NCI-H146 (cell line): ENCODE measurements around the gene PITX3.
A peak's percentile ranks its signal among the peaks of the same experiment; 100 is the strongest.
"Not testable (repeated sequence)": the region's sequence is repeated elsewhere in the genome, so short reads cannot be mapped to it uniquely, and the experiment has no call there.

Experiments used
- DNase-seq: peaks from one replicate; lab custom pipeline; 2025; lab: John Stamatoyannopoulos, UW

Gene PITX3

DNA sequence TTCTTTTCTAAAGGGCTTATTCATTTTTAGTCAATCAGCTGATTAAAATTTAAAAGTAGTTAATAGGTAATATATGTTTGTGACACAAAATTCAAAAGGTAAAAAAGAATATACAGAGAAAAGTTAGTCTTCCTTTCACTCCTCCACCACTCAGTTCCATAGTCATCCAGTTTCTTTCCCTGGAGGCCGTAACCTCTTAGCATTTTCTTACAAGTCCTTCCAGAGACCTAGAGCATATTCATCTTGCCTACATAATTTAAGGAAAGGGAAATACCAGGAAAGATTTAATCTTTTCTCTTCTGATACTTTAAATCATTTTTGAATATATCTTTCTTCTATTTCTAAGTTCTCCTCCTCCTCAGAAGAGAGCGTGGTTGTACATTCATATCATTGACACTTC lies 14.1 kb upstream of the PITX3 start:
- DNase-seq, result no peak

DNA sequence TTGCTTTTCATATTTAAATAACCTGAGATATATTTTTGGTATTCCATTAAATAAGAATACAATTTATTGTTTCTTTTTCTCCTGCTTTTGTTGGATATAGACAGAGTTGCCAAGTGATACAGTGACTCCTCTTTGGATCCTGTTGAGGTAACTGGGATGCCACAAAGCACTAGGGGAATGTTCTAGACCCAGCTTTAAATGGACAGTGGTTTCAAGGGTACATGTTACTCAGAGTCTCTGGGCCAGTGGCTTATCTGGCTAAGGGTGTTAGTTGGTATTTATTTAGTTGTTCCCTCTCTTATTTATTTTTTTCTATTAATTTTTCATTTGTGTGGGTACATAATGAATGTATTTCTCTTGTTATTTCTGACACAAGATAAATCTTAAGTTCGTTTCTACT lies 13.1 kb upstream of the PITX3 start:
- no peak for DNase-seq

DNA sequence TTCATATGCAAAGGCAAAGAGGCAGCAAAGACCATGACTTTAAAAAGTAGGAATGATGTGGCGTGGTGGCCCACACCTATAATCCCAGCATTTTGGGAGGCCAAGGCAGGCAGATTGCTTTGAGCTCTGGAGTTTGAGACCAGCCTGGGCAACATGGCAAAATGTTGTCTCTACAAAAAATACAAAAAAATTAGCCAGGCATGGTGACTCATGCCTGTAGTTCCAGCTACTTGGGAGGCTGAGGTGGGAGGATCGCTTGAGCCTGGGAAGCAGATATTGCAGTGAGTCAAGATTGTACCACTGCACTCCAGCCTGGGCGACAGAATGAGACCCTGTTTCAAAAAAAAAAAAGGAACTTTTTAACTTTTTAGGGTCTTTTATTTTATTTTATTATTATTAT lies 11.2 kb upstream of the PITX3 start:
- DNase-seq, result not testable (repeated sequence)

DNA sequence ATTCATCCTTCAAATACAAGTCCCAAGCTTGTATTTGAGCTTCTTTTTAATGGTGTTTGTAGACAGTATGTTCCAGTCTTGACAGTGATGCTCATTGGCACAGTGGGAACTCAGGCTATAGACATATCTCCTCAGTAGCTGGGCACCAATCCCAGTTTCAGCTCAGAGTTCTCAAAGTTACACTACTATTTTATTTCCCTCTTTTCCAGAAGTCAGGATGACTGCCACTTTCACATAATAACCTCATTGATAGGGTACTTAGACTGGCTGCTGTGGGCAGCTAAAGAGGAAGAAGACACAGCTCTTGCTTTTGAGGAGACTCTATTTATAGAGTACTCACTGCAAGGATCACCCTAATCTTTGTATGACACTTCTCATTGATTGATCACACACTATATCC lies 6.4 kb upstream of the PITX3 start:
- DNase-seq, result no peak

DNA sequence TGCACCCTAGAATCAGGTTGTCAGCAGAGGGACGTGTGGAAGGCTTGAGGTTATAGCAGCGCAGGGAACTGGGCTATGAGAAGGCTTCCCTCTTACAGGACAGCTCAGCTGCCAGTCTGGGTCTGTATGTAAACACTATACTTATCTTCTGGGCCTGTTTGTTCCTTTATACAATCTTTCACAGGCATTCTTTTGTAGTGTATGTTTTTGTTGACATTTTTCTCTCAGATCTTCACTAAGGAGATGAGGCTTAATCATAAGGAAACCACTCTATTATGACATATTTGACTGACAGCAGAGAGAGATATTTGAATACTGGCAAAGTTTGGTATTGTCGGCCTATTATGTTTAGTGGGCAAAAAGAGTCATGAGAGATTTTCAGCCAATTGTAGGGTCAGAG lies 4.9 kb upstream of the PITX3 start:
- DNase-seq, result no peak

DNA sequence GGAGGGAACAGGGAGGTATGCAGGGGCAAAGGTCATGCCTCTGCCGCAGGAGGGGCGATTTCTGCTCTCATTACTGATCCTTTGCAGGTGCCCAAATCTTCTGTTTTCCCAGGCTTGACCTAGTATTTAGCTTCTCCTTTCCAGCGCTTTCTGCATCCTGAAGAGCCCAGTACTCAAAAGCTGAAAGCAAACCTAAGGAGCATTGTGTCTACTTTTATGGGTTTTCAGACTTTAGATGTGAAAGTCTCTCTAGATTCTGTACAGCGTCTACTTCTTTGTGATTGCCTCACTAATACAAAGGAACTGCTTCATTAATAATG lies 4.6 kb upstream of the PITX3 start:
- no peak for DNase-seq

DNA sequence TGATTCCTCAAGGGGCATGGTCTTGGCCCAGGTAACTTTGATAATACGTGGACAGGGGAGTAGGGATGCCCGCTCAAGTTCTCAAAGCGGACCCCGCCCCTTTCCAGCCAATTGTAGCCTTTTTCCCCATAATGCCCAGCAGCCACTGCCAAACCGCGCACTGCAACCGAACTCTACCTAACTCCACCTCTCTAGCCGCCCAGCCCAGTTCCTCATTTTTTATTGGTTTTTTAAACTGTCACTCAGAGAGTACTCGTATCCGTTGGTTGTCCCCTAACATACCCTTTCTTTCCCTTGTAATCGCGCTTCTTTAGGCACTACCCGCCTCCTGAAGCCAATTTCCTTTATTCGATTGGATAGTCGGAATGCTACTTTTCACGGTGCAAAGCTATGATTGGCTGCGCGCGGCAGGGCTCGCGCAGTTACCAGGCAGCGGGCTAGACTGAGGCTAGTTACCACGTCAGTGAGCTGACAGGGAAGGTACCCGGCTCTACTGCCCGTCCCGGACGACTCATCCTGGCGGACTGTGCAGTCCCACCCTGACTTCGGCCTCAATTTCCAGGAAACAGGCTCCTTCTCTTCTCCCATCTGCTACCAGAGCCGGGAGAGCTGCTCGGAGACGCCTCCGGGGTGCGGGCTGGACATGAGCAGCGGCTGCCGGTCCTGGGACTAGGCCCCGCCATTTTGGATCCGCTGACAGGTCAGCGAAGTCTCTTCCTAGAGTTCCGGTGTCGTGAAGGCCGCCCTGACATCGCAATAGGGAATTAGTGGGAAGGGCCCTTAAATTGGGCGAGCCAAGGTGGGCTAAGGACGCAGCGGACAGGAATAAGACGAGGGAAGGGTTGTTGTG lies 4.0 kb upstream of the PITX3 start, which contains the start of gene GBF1:
GBF1 (plus strand) TSS at position 451 of the 850 bp plus-strand sequence. CDS start 13,407 bp downstream, outside the sequence.
- DNase-seq, result peak; percentile 99

DNA sequence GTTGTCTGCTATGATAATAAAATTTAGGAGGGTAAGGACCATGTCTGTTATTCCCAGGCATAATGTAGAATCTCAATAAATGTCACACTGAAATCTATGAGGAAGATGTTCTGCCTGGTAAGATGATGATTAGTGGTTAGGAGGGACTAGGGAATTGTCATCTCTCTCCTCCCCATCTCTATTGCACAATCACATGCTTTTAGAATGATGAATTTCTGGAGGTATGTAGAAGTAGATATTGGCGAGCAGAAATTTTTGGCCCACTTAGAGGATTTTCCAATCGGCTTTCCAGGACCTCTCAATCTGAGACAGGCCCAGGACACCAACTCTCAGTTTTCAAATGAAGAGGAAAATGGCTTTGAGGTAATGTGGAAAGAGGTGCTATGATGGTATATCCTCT lies 2.0 kb upstream of the PITX3 start:
- no peak for DNase-seq

DNA sequence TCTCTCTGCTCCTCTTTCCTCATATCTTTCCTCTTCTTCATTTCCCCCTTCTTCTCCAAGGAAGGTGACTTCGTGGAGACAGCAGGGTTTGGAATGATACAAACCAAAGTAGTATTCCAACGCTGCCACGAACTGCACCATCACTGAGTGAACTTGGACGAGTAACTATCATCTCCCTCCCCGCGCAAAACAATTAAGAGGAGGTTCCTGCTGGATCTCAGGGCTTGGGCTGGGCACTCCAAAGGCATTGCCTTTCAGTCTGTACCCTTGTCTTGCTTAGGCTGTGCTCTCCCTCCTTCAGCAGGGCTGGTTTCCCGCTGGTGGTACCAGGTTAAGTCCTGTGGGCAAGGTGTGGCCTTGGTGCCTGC lies 790 bp upstream of the PITX3 start:
- no peak for DNase-seq

DNA sequence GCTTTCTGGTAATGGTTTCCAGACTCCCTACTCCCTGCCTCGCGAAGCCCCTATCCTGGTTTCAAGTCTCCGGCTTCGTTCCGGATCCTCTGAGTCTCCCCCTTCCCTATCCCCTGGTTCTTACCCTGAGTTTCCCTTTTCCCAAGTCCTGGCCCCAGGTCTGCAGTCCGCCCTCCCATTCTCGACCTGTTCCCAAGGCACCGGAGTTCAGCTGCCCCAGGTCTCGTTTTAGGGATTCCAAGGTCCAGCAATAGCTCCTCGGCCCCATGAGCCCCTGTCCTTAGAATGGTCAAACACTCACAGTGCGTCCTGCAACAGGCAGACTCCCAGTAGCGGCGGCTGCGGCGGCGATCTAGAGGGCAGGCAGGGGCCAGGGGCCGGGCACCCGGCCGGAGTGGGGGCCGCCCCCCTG lies 274 bp downstream of the PITX3 start:
- DNase-seq, result no peak

DNA sequence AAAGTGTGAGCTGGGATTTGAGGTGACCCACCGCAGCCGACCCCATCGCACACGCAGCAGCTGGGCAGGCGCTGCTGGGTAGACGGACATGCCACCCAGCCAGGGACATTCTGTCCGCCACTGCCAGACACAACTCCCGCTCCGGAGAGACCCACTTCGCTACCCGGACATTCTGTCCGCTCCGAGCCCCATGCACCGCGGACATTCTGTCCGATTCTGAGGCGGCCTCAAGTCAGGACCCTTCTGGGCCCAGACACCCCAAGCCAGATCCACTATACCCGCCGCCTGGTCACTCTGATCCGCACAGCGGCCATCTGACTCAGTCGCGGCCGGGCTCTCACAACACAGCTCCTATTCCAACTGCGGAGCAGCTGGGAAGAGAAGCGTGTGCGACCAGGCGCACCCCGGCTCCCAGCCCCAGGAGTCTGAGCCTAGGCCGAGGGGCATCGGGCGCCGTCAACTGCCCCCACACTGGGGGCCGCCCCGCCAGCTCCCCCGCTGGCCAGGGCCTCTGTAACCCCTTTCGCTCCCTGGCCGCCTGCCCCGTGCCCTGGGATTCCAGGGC lies 763 bp downstream of the PITX3 start:
- DNase-seq, result no peak

DNA sequence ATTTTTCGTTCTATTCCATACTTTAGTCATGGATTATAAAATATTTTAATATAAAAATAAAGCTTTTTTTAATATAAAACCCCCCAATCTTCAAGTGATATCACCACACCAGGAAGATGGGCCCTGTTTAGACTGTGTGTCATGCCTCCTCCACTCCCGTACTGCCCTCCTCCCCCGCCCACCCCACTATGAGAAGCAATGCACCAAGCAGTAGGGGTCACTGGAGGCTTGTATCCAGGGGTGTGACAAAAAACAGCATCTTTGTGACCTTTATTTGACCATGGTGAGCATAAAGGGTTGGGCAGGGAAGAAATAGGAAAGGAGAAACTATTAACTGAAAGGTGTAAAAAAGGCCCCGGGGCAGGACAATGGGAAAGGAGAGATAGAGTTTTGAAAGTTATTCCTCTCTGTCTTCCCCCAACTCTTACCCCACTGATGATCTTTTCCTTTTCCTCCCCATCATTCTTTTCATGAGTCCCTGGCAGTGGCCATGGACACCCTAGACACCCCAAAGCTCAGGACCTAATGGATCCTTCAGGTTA lies 3.5 kb downstream of the PITX3 start:
- no peak for DNase-seq

DNA sequence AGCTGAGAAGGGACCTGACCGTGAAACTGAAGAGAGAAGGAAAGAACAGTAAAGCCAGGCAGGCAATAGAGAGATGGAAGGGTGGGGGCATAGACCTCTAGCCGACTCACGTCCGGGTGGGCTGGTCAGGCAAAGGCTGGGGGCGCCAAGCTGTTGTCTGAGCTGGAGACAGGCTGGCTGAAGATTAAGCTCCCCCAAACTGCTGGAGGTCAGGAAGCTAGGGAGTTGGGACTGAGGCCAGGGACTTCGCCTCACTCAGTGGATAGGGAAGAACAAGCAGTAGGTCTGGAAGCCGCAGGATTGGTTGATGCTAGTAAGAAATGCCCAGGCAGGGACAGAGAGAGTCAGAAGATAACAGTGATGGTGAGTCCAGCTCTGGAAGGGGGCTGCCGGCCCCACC lies 5.3 kb downstream of the PITX3 start:
- no peak for DNase-seq

DNA sequence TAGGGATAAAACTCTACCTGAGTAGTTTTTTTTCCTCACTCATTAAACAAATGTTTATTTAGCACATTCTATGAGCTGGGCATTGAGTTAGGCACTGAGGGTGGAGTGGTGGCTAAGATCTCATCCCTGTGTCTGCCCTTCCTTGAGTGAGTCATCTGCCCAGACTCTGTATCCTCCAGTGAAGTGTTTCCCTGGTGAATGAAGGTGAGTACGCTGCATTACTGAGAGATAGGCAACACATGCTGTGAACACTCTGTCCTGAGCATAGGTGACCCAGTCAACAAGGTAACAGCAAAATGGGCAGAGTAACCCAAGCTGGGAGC lies 5.8 kb downstream of the PITX3 start:
- no peak for DNase-seq

DNA sequence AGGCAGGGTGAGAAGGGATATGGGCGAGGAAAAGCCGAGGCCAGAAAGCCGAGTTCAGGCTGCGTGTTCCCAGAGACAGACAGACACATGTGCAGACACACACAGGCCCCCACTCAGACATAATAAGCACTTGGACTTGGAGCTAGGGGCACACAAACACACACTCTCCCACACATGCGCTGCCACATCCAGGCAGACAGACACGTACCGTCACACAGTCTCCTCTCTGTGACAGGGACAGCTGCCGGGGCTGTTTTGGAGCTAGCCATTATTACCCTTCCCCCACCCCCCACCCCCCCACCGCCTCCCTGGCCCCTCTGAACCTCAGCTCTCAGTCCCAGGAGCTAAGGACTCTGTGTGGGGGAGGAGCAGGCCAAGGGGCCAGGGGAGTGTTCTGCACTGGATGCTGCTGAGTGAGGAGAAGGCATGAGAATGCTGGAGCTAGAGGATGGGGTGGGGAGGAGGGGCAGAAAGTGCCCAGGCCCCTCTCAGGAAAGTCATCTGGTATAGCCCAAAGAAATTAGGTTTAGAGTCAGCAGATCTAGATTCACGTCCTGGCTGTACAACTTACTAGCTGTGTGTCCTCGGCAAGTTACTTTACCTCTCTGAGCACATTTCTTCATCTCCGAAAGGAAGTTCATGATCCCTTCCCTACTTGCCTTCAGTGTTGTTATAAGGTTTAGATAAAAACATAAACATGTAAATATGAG lies 6.3 kb downstream of the PITX3 start:
- DNase-seq, result no peak

DNA sequence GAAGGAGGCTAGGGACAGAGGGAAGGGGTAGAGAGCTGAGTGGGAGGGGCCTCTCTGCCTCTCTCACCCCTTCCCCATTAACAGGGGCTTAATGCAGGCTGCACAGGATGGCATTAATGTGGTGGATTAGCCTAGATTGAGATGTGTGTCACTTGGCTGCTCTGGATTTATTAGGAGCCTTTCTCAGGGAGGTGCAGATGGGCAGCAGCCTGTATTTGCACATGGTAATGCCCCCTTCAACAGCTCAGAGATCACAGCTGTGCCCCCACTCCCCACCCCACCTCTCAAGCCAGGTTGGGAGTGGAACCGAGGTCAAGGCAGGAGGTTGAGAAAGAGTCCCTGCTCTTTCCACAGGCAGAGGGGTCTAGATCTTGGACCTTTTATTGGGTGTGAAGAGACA lies 7.3 kb downstream of the PITX3 start:
- DNase-seq, result no peak

DNA sequence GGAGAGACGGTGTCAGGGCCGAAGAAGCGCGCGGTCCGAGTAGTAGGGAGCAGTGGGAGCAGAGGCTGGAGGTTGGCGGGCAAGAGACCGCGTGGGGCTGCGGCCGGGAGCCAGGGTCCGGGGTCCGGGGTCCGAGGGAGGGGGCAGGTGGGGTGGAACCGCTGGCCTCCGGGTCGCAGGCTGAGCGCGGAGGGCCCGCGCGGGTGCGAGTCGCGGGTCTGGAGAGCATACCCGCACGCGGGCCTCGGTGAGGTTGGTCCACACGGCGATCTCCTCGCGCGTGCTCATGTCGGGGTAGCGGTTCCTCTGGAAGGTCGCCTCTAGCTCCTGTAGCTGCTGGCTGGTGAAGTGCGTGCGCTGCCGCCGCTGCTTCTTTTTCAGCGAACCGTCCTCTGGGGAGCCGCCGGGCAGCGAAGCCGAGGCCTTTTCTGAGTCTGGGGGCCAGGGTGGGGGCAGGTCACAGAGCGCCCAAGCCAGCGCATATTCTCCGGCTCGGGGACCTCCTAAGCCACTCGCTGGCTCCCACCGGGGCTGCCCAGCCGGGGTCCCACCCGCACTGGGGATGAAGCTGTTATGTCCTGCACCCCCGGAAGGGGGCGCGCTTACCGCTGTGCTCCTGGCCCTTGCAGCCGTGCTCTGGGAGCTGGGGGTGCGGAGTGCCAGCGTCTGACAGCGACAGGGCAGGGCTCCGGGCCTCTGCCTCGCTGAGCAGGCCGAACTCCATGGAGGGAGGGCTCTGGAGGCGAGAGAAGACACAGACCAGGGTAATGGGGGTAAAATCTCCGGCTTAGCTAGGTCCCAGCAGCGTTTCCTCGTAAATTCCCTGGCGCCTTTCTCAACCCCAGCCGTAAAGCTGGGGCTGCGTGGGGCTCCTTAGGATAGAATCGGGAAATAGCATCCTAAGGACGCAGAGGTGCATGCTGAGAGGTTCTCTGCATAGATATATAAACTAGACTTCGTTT lies 9.7 kb downstream of the PITX3 start:
- peak; percentile 14 for DNase-seq

DNA sequence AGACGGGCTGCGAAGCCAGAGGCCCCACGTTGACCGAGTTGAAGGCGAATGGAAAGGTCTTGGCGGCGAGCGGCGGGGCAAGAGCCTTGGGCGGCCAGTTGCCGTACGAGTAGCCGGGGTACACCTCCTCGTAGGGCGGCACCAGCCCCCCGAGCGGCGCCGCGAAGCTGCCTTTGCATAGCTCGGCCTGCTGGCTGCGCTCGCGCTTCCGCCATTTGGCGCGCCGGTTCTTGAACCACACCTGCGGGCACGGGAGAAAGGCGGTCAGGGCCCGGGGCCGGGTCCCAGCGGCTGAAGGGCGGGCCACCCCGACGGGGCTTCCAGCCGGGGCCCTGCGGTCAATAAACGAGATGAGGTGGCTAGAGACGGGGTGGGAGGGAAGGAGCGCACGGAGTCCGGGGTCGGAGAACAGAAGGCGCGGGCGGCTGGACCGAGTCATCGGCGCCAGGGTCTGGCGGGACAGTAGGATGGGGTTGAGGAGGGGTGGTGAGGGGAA lies 10.4 kb downstream of the PITX3 start:
- peak; percentile 59 for DNase-seq

DNA sequence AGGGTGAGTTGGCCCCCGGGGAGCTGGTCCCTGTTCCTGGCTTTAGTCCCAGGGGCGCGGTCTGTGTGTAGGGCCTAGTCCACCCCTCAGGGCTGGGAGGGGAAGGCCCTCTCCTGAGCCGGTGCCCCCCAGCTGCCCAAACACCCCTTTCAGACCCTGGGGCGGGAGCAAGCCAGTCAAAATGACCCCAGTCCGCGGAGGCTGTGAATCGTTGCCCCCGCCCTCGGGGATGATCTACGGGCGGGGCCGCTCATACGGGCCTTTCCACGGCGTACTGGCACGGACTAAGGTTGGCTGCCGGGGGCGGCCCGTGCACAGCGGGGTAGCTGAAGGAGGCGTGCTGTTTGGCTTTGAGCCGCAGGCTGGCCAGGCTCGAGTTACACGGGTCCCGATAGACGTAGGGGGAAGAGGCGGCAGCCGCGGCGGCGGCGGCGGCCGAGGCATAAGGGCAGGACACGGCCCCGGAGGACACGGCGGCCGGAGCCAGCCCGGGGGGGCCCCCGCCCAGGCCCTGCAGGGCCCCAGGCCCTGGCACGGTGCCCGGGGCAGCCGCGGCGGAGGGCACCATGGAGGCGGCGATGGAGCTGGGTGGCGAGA lies 10.9 kb downstream of the PITX3 start:
- peak; percentile 81 for DNase-seq

DNA sequence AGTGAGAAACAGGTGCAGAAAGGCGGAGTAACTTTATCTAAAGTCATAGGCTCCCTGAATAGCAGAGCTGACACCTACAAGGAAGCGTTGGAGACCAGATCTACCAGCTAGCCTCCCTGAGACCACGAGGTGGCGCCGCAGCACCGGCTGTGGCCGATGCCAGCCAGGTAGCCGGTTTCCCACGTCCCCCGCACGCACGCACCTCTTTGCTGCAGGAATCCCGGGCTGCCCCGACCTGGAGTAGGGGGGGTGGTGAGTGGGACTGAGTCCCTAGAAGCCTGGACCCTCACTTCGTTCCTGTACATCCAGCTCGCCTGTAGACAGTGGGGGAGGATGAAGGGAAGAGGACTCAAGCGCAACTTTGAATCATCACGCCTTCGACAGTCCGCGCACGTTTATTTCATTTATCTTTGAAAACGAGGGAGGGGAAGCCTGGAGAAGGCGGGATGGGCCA lies 11.5 kb downstream of the PITX3 start:
- DNase-seq, result peak; percentile 80

DNA sequence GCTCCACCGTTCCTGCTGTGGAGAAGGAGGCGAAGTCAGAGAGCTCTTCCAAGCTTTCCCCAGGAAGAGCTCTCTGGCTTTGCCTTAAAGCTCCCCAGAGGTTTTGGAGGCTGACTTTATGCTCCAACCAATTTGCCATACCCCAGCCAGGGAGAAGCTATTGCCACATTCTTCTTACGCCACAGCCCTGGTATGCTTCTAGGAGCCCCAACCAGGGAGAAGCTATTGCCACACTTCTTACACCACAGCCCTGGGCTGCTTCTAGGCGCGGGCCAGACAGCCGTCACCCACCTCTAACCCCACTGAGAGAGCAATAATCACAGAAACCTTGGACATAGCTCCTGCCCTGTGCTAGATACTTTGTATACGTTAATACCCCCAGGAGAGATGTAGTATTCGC lies 14.3 kb downstream of the PITX3 start:
- no peak for DNase-seq

DNA sequence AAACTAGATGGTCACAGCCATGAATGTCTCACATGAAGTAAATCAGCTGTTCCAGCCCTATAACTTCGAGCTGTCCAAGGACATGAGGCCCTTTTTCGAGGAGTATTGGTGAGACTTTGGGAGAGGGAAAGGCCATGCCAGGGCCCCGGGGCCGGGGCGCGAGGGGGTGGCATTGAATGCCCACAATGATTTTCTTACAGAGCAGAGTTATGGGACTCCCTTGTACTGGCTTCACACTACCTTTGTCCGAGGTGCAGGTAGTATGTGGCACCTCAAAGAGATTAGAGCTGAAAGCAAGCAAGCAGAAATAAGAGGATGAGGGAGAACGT lies 14.8 kb downstream of the PITX3 start:
- DNase-seq, result no peak
